B cell (primary cell): Measurements from ENCODE around the gene KCNJ18. TPM values are rescaled to one million over a fixed set of nuclear protein-coding genes. Genes with fewer than 3 reads are reported as not detected.
"Not testable (repeated sequence)": the region's sequence is repeated elsewhere in the genome, so short reads cannot be mapped to it uniquely, and the experiment has no call there.

Experiments used
- ATAC-seq: fragments of 200-7000 bp; cut with Tn5 transposase; one replicate; pipeline ENCODE4 v1.10.0; 2021; ENCODE audit warnings: low read depth, mild to moderate bottlenecking, moderate number of reproducible peaks, moderate library complexity
- CTCF ChIA-PET: fragments of 350-600 bp; sonication (Branson Sonifier 250); formaldehyde crosslinking; loops from one replicate; lab custom pipeline; 2021; ENCODE audit warnings: antibody characterized with exemption, inconsistent platforms; lab: Charles Lee
- POLR2A ChIA-PET: fragments of 350-600 bp; sonication (Branson Sonifier 250); formaldehyde crosslinking; loops from one replicate; lab custom pipeline; 2021; ENCODE audit warnings: antibody characterized with exemption; lab: Charles Lee
- DNase-seq: peaks from one replicate; pipeline ENCODE4 v3.0.0; 2013
- H2AFZ ChIP-seq: 2 replicates; pipeline ENCODE4 v1.6.1; 2012; ENCODE audit warnings: mild to moderate bottlenecking, low read depth, low read length; ENCODE audit not compliant: insufficient read depth, poor library complexity, severe bottlenecking
- H3K27ac ChIP-seq, 2 donors: 1 replicate in 1 of 2; 2 replicates in 1 of 2; pipeline ENCODE4 v1.5.1; 2012 to 2013; ENCODE audit warnings: low read length in 2 of 2, mild to moderate bottlenecking in 2 of 2, moderate library complexity in 1 of 2
- H3K27me3 ChIP-seq, 4 experiments: fragments of 200-600 bp in 1 of 4; sonication (generic) in 1 of 4; replicated peaks in 1 of 4; 1 replicate in 2 of 4; 2 replicates in 2 of 4; pipeline versions ENCODE4 v1.6.1 to v1.7.0; 2013 to 2016; ENCODE audit warnings: low read length in 3 of 4, mild to moderate bottlenecking in 2 of 4, mixed read lengths in 1 of 4, moderate library complexity in 1 of 4; ENCODE audit not compliant: insufficient read depth in 4 of 4, control insufficient read depth in 3 of 4; ENCODE audit errors: control extremely low read depth in 1 of 4
- H3K36me3 ChIP-seq, 2 experiments: replicated peaks in 1 of 2; 1 replicate in 1 of 2; 2 replicates in 1 of 2; pipeline versions ENCODE4 v1.6.1 to v1.7.1; 2013; ENCODE audit warnings: low read length in 1 of 2; ENCODE audit not compliant: insufficient read depth in 2 of 2, control insufficient read depth in 1 of 2; ENCODE audit errors: control extremely low read depth in 1 of 2, extremely low read depth in 1 of 2
- H3K4me1 ChIP-seq, 2 donors: fragments of 200-600 bp in 1 of 2; sonication (generic) in 1 of 2; 1 replicate in 1 of 2; 2 replicates in 1 of 2; pipeline versions ENCODE4 v1.5.1 to v1.6.1; 2013 to 2017; ENCODE audit warnings: low read length in 2 of 2; ENCODE audit not compliant: control insufficient read depth in 2 of 2, insufficient read depth in 2 of 2
- H3K4me2 ChIP-seq: replicated peaks from 2 replicates; pipeline ENCODE3; 2012; ENCODE audit warnings: mild to moderate bottlenecking, low read depth, low read length; ENCODE audit not compliant: poor library complexity, severe bottlenecking
- H3K4me3 ChIP-seq, 5 experiments: fragments of 200-600 bp in 1 of 5; sonication (generic) in 1 of 5; 1 replicate in 3 of 5; 2 replicates in 2 of 5; pipeline versions ENCODE4 v1.5.1 to v1.7.0; 2011 to 2016; ENCODE audit warnings: low read length in 4 of 5, mild to moderate bottlenecking in 4 of 5, low read depth in 2 of 5, control low read depth in 1 of 5, moderate library complexity in 1 of 5; ENCODE audit not compliant: insufficient read depth in 1 of 5; ENCODE audit errors: control extremely low read depth in 1 of 5, extremely low read depth in 1 of 5
- H3K79me2 ChIP-seq: fragments of 200-600 bp; sonication (generic); one replicate; pipeline ENCODE4 v1.6.0; 2016; ENCODE audit warnings: low read length; ENCODE audit not compliant: control insufficient read depth, insufficient read depth
- H3K9ac ChIP-seq: fragments of 200-600 bp; sonication (generic); 2 replicates; pipeline ENCODE4 v1.6.1; 2017; ENCODE audit warnings: mild to moderate bottlenecking, low read length, moderate library complexity
- H3K9me3 ChIP-seq, 3 donors: one replicate each; pipeline versions ENCODE4 v1.6.1 to v1.7.1; 2013; ENCODE audit warnings: low read length in 2 of 3; ENCODE audit not compliant: control insufficient read depth in 2 of 3, insufficient read depth in 1 of 3; ENCODE audit errors: control extremely low read depth in 1 of 3
- H4K20me1 ChIP-seq: 2 replicates; pipeline ENCODE4 v1.6.0; 2012; ENCODE audit warnings: mild to moderate bottlenecking, low read length; ENCODE audit not compliant: insufficient read depth, control insufficient read depth, poor library complexity, severe bottlenecking
- H3K27ac Mint-ChIP-seq: one replicate; pipeline ENCODE4 v1.8.0; 2021; ENCODE audit warnings: mixed read lengths
- H3K27me3 Mint-ChIP-seq: one replicate; pipeline ENCODE4 v1.8.0; 2021; ENCODE audit warnings: mixed read lengths
- H3K4me1 Mint-ChIP-seq: one replicate; pipeline ENCODE4 v1.8.0; 2021; ENCODE audit warnings: mixed read lengths
- H3K4me3 Mint-ChIP-seq: one replicate; pipeline ENCODE4 v1.8.0; 2021; ENCODE audit warnings: mixed read lengths
- H3K9me3 Mint-ChIP-seq: one replicate; pipeline ENCODE4 v1.8.0; 2022; ENCODE audit warnings: mixed read lengths; ENCODE audit not compliant: insufficient read depth
- WGBS: methylation state at CpG from one replicate; pipeline ENCODE4 v1.1.5; 2013; ENCODE audit warnings: missing lambda C conversion rate; ENCODE audit not compliant: insufficient coverage; 5-methylcytosine and 5-hydroxymethylcytosine counted together
- intact Hi-C: fragments of 100-400 bp; cut with micrococcal nuclease; formaldehyde crosslinking; loops from one replicate; pipeline ENCODE4 v1.10.0; 2022
- polyA plus RNA-seq: library from polyadenylated mRNA; depleted of rRNA; stranded (reverse); fragments of >200 nt; gene quantifications from 2 replicates; pipeline ENCODE4 v1.2.3, GENCODE V29; 2012
- total RNA-seq, 2 donors: library from RNA; stranded (reverse); fragments of 120-200 nt in 1 of 2; gene quantifications; 1 replicate in 1 of 2; 2 replicates in 1 of 2; pipeline versions ENCODE4 v1.2.3 to v1.2.4, GENCODE V29; 2013 to 2022

The KCNJ18 gene
- total and polyA plus RNA-seq, 2 donors (not counting 1 experiment from before 2014, with no cell fraction given), result not detected

DNA sequence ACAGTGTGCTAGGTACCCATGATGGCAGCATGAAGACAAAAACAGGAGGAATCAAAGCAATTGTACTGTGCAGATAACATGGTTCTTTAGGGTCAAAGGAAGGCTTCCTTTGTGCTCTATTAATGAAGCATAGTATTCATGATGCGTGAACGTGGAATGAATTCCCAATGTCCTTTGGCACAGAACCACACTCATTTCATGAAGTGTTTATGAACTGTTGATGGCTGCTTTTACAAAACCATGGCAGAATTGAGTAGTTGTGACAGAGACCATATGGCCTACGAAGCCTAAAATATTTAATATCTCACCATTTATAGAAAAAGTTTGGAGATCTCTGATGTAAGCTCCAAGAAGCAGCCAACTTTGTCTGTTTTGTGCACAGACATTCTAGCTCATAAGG, 22.4 kb downstream of the KCNJ18 start:
- WGBS, result no CpG with 5 or more reads among the region's 3 CpGs
- H2AFZ ChIP-seq, CTCF ChIA-PET, intact Hi-C loops, H3K4me1 Mint-ChIP-seq, H3K27ac ChIP-seq, H3K9me3 ChIP-seq, H3K79me2 ChIP-seq, DNase-seq, H3K36me3 ChIP-seq, H3K4me2 ChIP-seq, H3K27me3 ChIP-seq, H3K4me3 Mint-ChIP-seq, POLR2A ChIA-PET, H3K9me3 Mint-ChIP-seq, H3K27ac Mint-ChIP-seq, H3K27me3 Mint-ChIP-seq, ATAC-seq, H3K4me3 ChIP-seq, H3K4me1 ChIP-seq, H4K20me1 ChIP-seq, H3K9ac ChIP-seq: not testable (repeated sequence)

DNA sequence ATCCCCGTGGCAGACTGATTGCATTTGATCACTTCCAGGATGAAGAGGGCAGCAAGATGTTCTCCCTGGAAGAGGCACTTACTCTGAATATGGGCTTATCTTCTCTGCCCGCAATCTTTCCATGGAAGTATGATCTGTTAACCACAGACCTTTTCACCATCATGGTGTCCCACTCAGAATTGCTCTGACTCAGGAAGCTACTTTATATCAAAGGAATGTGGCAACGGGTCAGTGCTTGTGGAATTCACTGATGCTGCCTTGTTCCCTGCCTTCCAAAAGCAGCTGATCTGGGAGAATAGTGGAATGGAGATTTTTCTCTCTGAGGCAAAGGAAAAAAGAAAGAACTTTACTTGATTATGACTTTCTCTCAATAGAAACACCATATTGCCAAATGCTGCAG, 23.6 kb downstream of the KCNJ18 start:
- H2AFZ ChIP-seq, H3K27me3 ChIP-seq, H3K9ac ChIP-seq, CTCF ChIA-PET, intact Hi-C loops, H3K9me3 ChIP-seq, H3K27me3 Mint-ChIP-seq, H3K27ac Mint-ChIP-seq, H3K4me3 Mint-ChIP-seq, DNase-seq, H3K9me3 Mint-ChIP-seq, POLR2A ChIA-PET, H3K36me3 ChIP-seq, H3K4me1 Mint-ChIP-seq, H4K20me1 ChIP-seq, ATAC-seq, H3K4me1 ChIP-seq, H3K4me3 ChIP-seq, H3K79me2 ChIP-seq, H3K27ac ChIP-seq, H3K4me2 ChIP-seq: not testable (repeated sequence)
- no CpG with 5 or more reads among the region's 3 CpGs for WGBS

DNA sequence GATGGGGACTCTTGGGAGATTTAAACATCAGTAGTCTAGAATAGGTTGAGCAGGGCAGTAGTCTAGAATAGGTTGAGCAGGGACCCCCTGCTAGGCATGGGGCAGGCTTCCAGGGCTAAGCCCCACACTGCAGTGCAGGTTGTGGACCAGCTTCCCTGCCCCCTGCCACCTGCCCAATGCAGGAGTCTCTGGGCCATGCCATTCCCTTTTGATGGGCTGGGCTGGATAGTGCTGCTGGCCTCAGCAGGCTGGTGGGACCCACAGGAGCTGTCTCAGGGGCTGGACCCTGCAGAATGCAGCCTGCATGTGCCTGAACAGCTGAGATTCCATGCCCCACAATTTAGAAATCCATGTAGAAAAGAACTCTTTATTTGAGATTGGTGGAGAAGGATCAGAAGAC, 26.6 kb downstream of the KCNJ18 start:
- H3K4me3 Mint-ChIP-seq, H3K36me3 ChIP-seq, POLR2A ChIA-PET, H4K20me1 ChIP-seq, H3K4me3 ChIP-seq, H3K27ac ChIP-seq, CTCF ChIA-PET, H3K27me3 ChIP-seq, intact Hi-C loops, H3K4me2 ChIP-seq, H3K4me1 ChIP-seq, H3K9me3 Mint-ChIP-seq, H3K27me3 Mint-ChIP-seq, H3K27ac Mint-ChIP-seq, DNase-seq, H2AFZ ChIP-seq, H3K4me1 Mint-ChIP-seq, H3K79me2 ChIP-seq, ATAC-seq, H3K9me3 ChIP-seq, H3K9ac ChIP-seq: not testable (repeated sequence)

DNA sequence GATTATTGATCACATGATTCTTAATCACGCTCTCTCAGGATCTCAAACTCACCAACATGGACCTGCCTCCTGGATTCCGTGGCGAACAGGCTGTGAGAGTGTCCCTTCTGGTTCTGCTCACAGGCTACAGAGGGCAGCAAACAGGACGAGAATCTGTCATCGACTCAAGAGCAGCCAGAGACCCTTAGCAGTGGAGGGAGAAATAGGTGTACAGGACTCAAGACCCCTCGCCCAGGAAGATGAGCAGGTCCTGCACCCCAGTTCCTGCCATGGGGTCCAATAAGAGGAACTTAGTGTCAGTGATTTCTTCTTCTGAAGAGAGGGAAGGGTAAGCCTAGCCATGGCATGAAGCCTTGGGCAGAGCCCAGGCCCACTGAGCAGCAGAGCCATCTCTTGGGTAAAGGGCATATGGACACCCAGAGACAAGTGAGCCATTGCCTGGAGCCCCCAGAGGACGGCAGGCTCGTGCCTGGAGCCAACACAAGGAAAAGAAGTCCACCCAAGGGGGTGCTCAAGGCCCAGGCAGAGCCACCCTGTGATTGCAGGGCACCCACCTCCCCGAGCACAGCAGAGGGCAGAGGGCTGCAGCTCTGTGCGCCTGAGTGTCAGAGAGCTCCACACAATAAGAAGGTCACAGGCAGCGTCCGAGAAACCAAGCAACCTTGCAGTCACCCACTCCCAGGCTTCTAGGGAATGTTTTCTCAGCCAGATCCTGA, 27.3 kb downstream of the KCNJ18 start:
- H3K4me1 Mint-ChIP-seq, H3K36me3 ChIP-seq, H3K27ac ChIP-seq, H3K79me2 ChIP-seq, H3K4me3 Mint-ChIP-seq, ATAC-seq, H3K9ac ChIP-seq, H2AFZ ChIP-seq, H4K20me1 ChIP-seq, H3K9me3 ChIP-seq, H3K4me1 ChIP-seq, H3K9me3 Mint-ChIP-seq, H3K27ac Mint-ChIP-seq, DNase-seq, H3K27me3 ChIP-seq, H3K4me2 ChIP-seq, H3K27me3 Mint-ChIP-seq, intact Hi-C loops, H3K4me3 ChIP-seq, CTCF ChIA-PET, POLR2A ChIA-PET: not testable (repeated sequence)
- 65% methylated on average over 11 of the region's 12 CpGs for WGBS
